GM19395 (cell line): ENCODE results near the gene CHI3L1.

Source experiments
- ATAC-seq: cut with Tn5 transposase; IDR thresholded peaks from one replicate; pipeline ENCODE4 v1.9.1; 2021; ENCODE audit warnings: mild to moderate bottlenecking, moderate library complexity; ENCODE audit not compliant: unreplicated experiment

Gene CHI3L1

GRCh38 chr1:203182387-203182953 lies 4.0 kb downstream of the CHI3L1 start:
- no peak for ATAC-seq

- no peak for ATAC-seq
Measured at GRCh38 chr1:203181586-203182386, 4.7 kb downstream of the CHI3L1 start.

GRCh38 chr1:203180611-203181330 lies 5.7 kb downstream of the CHI3L1 start:
- ATAC-seq, result no peak

- no peak for ATAC-seq
Measured at GRCh38 chr1:203179667-203180005, 6.9 kb downstream of the CHI3L1 start.

- no peak for ATAC-seq
Measured at GRCh38 chr1:203178821-203179666, 7.5 kb downstream of the CHI3L1 start.

- ATAC-seq, result no peak
Measured at GRCh38 chr1:203178083-203178482, 8.4 kb downstream of the CHI3L1 start.

GRCh38 chr1:203177470-203178039 lies 8.9 kb downstream of the CHI3L1 start:
- ATAC-seq, result no peak

- ATAC-seq, result no peak
Measured at GRCh38 chr1:203177036-203177405, 9.5 kb downstream of the CHI3L1 start.

- ATAC-seq, result no peak
Measured at GRCh38 chr1:203176273-203177035, 10.1 kb downstream of the CHI3L1 start.

GRCh38 chr1:203175827-203176241 lies 10.7 kb downstream of the CHI3L1 start:
- ATAC-seq, result no peak

GRCh38 chr1:203175237-203175826 lies 11.2 kb downstream of the CHI3L1 start, which contains the start of gene MYBPH:
MYBPH (minus strand) TSS chr1:203175826; CDS start chr1:203175755, 71 bp downstream.
- ATAC-seq, result no peak

- ATAC-seq, result no peak
Measured at GRCh38 chr1:203174324-203174985, 12.0 kb downstream of the CHI3L1 start.

GRCh38 chr1:203173566-203173965 lies 12.9 kb downstream of the CHI3L1 start:
- ATAC-seq, result peak; percentile 87

GRCh38 chr1:203173011-203173555 lies 13.4 kb downstream of the CHI3L1 start:
- peak; percentile 10 for ATAC-seq

GRCh38 chr1:203172184-203173010 lies 14.1 kb downstream of the CHI3L1 start:
- ATAC-seq, result no peak

- no peak for ATAC-seq
Measured at GRCh38 chr1:203171341-203172183, 14.9 kb downstream of the CHI3L1 start.
